KMS-11 (cell line): Measurements from ENCODE around the gene TFAP2D.

ENCODE experiments used
- H2AFZ ChIP-seq: fragments of 200-600 bp; sonication (generic); 2 replicates; pipeline ENCODE4 v1.6.1; 2016; ENCODE audit warnings: antibody characterized with exemption, mixed run types, low read depth
- H3K27ac ChIP-seq: fragments of 200-600 bp; sonication (generic); 2 replicates; pipeline ENCODE4 v1.6.1; 2016; ENCODE audit warnings: mild to moderate bottlenecking, mixed run types
- H3K27me3 ChIP-seq: fragments of 200-600 bp; sonication (generic); 2 replicates; pipeline ENCODE4 v1.6.1; 2017; ENCODE audit warnings: mild to moderate bottlenecking, low read depth, mixed run types, moderate library complexity; ENCODE audit not compliant: insufficient read depth
- H3K36me3 ChIP-seq: fragments of 200-600 bp; sonication (generic); 2 replicates; pipeline ENCODE4 v1.6.1; 2017; ENCODE audit warnings: mild to moderate bottlenecking, mixed run types; ENCODE audit not compliant: insufficient read depth
- H3K4me1 ChIP-seq: fragments of 200-600 bp; sonication (generic); 2 replicates; pipeline ENCODE4 v1.6.1; 2016; ENCODE audit warnings: mild to moderate bottlenecking, low read depth, mixed run types; ENCODE audit not compliant: poor library complexity, severe bottlenecking
- H3K4me2 ChIP-seq: fragments of 200-600 bp; sonication (generic); 2 replicates; pipeline ENCODE4 v1.7.0; 2016; ENCODE audit warnings: mild to moderate bottlenecking, mixed run types
- H3K4me3 ChIP-seq: fragments of 200-600 bp; sonication (generic); IDR thresholded peaks from 2 replicates; pipeline ENCODE4 v1.6.1; 2017; ENCODE audit warnings: low read depth, low read length, mixed read lengths; ENCODE audit not compliant: insufficient read depth
- H3K79me2 ChIP-seq: fragments of 200-600 bp; sonication (generic); 2 replicates; pipeline ENCODE4 v1.6.1; 2016; ENCODE audit warnings: low read depth, mixed run types; ENCODE audit not compliant: insufficient read depth
- H3K9ac ChIP-seq: fragments of 200-600 bp; sonication (generic); 2 replicates; pipeline ENCODE4 v1.6.1; 2016; ENCODE audit warnings: mild to moderate bottlenecking, mixed run types
- H4K20me1 ChIP-seq: fragments of 200-600 bp; sonication (generic); 2 replicates; pipeline ENCODE4 v1.6.1; 2016; ENCODE audit warnings: mild to moderate bottlenecking, mixed run types; ENCODE audit not compliant: insufficient read depth
- TF ChIP-seq, protein P1 (sequence below): fragments of 200-600 bp; sonication (generic); conservative IDR thresholded peaks from 2 replicates; pipeline ENCODE4 v1.6.1; 2017; ENCODE audit warnings: low read depth, mild to moderate bottlenecking, antibody characterized with exemption, low read length, moderate library complexity, mixed read lengths

Gene TFAP2D

DNA sequence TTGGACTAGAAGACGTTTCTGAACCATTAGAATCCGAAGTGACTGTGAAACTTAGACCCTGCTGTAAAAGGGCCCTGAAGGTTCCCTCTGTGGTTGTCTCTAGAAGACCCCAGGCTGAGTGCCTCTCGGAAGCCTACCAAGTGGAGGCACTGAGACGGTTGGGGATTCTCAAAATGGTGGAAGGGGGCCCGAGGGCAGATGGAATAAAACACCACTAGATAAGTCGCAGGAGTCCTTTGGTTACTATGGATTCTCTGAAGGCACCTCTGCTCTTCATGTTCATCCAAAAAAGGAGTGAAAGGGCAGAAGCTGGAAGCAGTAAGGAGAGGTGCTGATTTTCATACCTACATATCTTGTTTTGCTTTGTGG, 4.0 kb upstream of the TFAP2D start:
- Histone ChIP-seq H3K4me3 (no peak overlapping the region), H3K36me3 (no peaks in the 10 kb centered on the region), H4K20me1 (no peaks in the 10 kb centered on the region), H2AFZ (no peak overlapping the region), H3K4me2 (no peak overlapping the region), H3K9ac (no peak overlapping the region), H3K27ac (no peak overlapping the region), H3K4me1 (no peaks in the 10 kb centered on the region), H3K27me3 (no peaks in the 10 kb centered on the region), H3K79me2 (no peaks in the 10 kb centered on the region)
- TF ChIP-seq, protein P1, sequence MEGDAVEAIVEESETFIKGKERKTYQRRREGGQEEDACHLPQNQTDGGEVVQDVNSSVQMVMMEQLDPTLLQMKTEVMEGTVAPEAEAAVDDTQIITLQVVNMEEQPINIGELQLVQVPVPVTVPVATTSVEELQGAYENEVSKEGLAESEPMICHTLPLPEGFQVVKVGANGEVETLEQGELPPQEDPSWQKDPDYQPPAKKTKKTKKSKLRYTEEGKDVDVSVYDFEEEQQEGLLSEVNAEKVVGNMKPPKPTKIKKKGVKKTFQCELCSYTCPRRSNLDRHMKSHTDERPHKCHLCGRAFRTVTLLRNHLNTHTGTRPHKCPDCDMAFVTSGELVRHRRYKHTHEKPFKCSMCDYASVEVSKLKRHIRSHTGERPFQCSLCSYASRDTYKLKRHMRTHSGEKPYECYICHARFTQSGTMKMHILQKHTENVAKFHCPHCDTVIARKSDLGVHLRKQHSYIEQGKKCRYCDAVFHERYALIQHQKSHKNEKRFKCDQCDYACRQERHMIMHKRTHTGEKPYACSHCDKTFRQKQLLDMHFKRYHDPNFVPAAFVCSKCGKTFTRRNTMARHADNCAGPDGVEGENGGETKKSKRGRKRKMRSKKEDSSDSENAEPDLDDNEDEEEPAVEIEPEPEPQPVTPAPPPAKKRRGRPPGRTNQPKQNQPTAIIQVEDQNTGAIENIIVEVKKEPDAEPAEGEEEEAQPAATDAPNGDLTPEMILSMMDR: no peak

DNA sequence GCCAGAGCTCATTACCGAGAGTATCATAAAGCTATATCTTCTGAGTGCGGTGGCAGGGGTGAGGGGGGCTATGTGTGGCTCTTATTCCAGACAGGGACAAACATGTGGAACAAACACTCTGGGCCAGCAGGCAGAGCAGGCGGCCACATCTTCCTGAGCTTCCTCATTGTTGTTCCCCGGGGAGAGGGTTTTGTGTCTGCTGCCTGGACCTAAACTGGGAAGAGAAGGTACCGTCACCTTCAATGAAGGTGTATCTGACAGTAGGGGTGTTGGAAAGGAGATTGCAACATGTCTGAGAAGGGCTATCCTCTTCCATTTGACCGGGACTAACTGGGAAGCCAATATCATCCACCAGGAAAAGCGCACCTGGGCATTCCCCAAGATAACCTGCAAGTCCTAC, 1.6 kb upstream of the TFAP2D start:
- no peaks in the 10 kb centered on the region for H3K4me1 ChIP-seq
- no peak overlapping the region for H3K4me2 ChIP-seq
- H3K27me3 ChIP-seq: no peaks in the 10 kb centered on the region
- no peaks in the 10 kb centered on the region for H3K79me2 ChIP-seq
- H4K20me1 ChIP-seq: no peaks in the 10 kb centered on the region
- no peak overlapping the region for H3K27ac ChIP-seq
- TF ChIP-seq, protein P1: no peak
- H3K36me3 ChIP-seq: no peaks in the 10 kb centered on the region
- H3K9ac ChIP-seq: no peak overlapping the region
- H3K4me3 ChIP-seq: no peak overlapping the region
- H2AFZ ChIP-seq: no peak overlapping the region

DNA sequence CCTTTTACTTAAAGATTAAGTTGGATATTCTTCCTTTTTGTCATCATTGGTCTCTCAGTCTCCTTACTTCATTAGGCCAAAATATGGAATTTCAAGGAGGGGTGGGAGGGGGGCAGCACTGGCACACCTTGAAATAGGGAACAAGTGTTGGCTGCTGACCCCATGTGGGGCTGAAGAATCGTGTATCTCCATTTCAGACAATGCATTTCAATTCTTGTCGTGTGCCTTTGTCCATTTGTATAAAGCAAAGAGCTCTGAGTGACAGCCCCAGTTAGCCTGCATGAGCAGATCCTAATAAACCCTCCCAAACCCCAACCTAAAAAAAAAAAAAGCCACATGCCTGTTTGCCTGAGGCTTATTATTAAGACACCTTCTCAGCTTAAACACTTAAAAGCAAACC, 1.0 kb upstream of the TFAP2D start:
- no peaks in the 10 kb centered on the region for H4K20me1 ChIP-seq
- H3K4me1 ChIP-seq: no peaks in the 10 kb centered on the region
- no peaks in the 10 kb centered on the region for H3K79me2 ChIP-seq
- no peaks in the 10 kb centered on the region for H3K27me3 ChIP-seq
- no peak overlapping the region for H3K27ac ChIP-seq
- H3K4me2 ChIP-seq: no peak overlapping the region
- no peak overlapping the region for H3K9ac ChIP-seq
- no peak overlapping the region for H2AFZ ChIP-seq
- no peaks in the 10 kb centered on the region for H3K36me3 ChIP-seq
- H3K4me3 ChIP-seq: no peak overlapping the region
- TF ChIP-seq, protein P1: no peak

DNA sequence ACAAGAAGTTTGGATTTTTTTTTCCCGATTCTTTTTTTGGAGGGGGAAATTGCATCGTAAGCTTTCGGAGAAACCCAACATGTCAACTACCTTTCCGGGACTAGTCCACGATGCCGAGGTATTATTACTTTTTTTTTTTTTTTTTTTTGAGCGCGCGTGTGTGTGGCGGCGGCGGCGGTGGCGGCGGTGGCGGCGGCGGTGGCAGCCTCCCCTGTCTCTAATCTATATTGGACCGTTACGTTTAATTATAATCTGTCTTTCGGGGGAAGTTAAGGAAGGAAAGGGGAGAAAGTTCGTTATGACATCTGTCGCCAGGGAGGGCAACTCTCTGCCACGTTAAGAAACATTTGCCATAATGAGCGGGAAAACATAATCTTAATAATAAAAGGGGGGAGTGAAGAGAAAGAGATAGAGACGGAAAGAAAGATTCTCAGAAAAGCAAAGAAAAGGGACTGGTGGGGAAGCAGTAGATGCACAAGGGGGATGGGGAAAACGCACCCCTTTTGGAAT, 706 bp downstream of the TFAP2D start:
- Histone ChIP-seq H3K9ac (no peak overlapping the region), H3K4me2 (no peak overlapping the region), H3K27me3 (no peaks in the 10 kb centered on the region), H3K27ac (no peak overlapping the region), H3K79me2 (no peaks in the 10 kb centered on the region), H2AFZ (no peak overlapping the region), H3K4me3 (no peak overlapping the region), H4K20me1 (no peaks in the 10 kb centered on the region), H3K4me1 (no peaks in the 10 kb centered on the region), H3K36me3 (no peaks in the 10 kb centered on the region)
- TF ChIP-seq, protein P1: no peak
